Stimulated activated CD4-positive, alpha-beta T cell treated with anti-CD3 and anti-CD28 coated beads, TNF-alpha, amount 100 ng/mL, for 24 hours (primary cell): Measurements from ENCODE around the gene ACAP3.

Source experiments
- DNase-seq, 3 experiments: peaks; one replicate each; pipeline ENCODE4 v3.0.0-alpha.2; 2020; ENCODE audit warnings: low read depth in 3 of 3

Gene ACAP3

GRCh38 chr1:1300352-1300739, 7.4 kb downstream of the ACAP3 start:
- no peak for DNase-seq

- DNase-seq = no peak
These were observed 7.9 kb downstream of the ACAP3 start for GRCh38 chr1:1299686-1300351.

GRCh38 chr1:1298861-1299685, 8.7 kb downstream of the ACAP3 start:
- DNase-seq = no peak

GRCh38 chr1:1297802-1298424, 9.8 kb downstream of the ACAP3 start:
- DNase-seq = no peak

- no peak for DNase-seq
These were observed 11.4 kb downstream of the ACAP3 start for GRCh38 chr1:1296070-1297061.

GRCh38 chr1:1295154-1295923, 12.4 kb downstream of the ACAP3 start:
- no peak for DNase-seq

GRCh38 chr1:1294250-1294890, 13.4 kb downstream of the ACAP3 start:
- no peak for DNase-seq

- no peak for DNase-seq
These were observed 14.2 kb downstream of the ACAP3 start for GRCh38 chr1:1293263-1294249.

- DNase-seq = no peak
These were observed 14.9 kb downstream of the ACAP3 start for GRCh38 chr1:1292851-1293250.

- no peak for DNase-seq
These were observed 15.3 kb downstream of the ACAP3 start for GRCh38 chr1:1292442-1292779.

GRCh38 chr1:1291548-1292441, 15.9 kb downstream of the ACAP3 start:
- peak; percentile 45 to 61 (median 50) for DNase-seq

GRCh38 chr1:1291023-1291528, 16.7 kb downstream of the ACAP3 start:
- DNase-seq = no peak

- peak in 2 of 3 experiments; percentile 55 to 60 for DNase-seq
These were observed 17.4 kb downstream of the ACAP3 start for GRCh38 chr1:1290238-1290731.

- no peak for DNase-seq
These were observed 20.2 kb downstream of the ACAP3 start for GRCh38 chr1:1287288-1288110.

- DNase-seq = no peak
These were observed 21.1 kb downstream of the ACAP3 start for GRCh38 chr1:1286313-1287261.
